Hepatocyte (in vitro differentiated cells): Measurements from ENCODE around the gene MFN2. TPM values are rescaled to one million over a fixed set of nuclear protein-coding genes. Genes with fewer than 3 reads are reported as not detected.
"Not testable (repeated sequence)": the region's sequence is repeated elsewhere in the genome, so short reads cannot be mapped to it uniquely, and the experiment has no call there.

Experiments
- DNase-seq: peaks from one replicate; pipeline ENCODE4 v3.0.0-alpha.2; 2016; ENCODE audit warnings: low spot score
- H2AFZ ChIP-seq: fragments of 200-600 bp; sonication (generic); 2 replicates; pipeline ENCODE4 v1.6.0; 2016; ENCODE audit warnings: antibody characterized with exemption, mild to moderate bottlenecking
- H3K27ac ChIP-seq: fragments of 200-600 bp; sonication (generic); 2 replicates; pipeline ENCODE4 v1.5.1; 2016; ENCODE audit warnings: mild to moderate bottlenecking
- H3K27me3 ChIP-seq: fragments of 200-600 bp; sonication (generic); 2 replicates; pipeline ENCODE4 v1.6.1; 2016
- H3K36me3 ChIP-seq: fragments of 200-600 bp; sonication (generic); replicated peaks from 2 replicates; pipeline ENCODE4 v1.5.1; 2016; ENCODE audit warnings: low read depth; ENCODE audit not compliant: insufficient read depth
- H3K4me1 ChIP-seq: fragments of 200-600 bp; sonication (generic); 2 replicates; pipeline ENCODE4 v1.5.1; 2016; ENCODE audit warnings: mild to moderate bottlenecking, moderate library complexity; ENCODE audit not compliant: insufficient read depth
- H3K4me2 ChIP-seq: fragments of 200-600 bp; sonication (generic); 2 replicates; pipeline ENCODE4 v1.6.0; 2016
- H3K4me3 ChIP-seq: fragments of 200-600 bp; sonication (generic); 2 replicates; pipeline ENCODE4 v1.5.1; 2016; ENCODE audit warnings: mild to moderate bottlenecking
- H3K79me2 ChIP-seq: fragments of 200-600 bp; sonication (generic); 2 replicates; pipeline ENCODE4 v1.6.0; 2017; ENCODE audit warnings: mild to moderate bottlenecking
- H3K9me2 ChIP-seq: fragments of 200-600 bp; sonication (generic); replicated peaks from 2 replicates; pipeline ENCODE4 v1.6.0; 2017; ENCODE audit warnings: mild to moderate bottlenecking; ENCODE audit not compliant: insufficient read depth
- H3K9me3 ChIP-seq: fragments of 200-600 bp; sonication (generic); 2 replicates; pipeline ENCODE4 v1.5.1; 2016; ENCODE audit warnings: low read depth, mild to moderate bottlenecking
- H4K20me1 ChIP-seq: fragments of 200-600 bp; sonication (generic); 2 replicates; pipeline ENCODE4 v1.6.0; 2016; ENCODE audit warnings: mild to moderate bottlenecking; ENCODE audit not compliant: insufficient read depth, poor library complexity, severe bottlenecking
- CTCF ChIP-seq: fragments of 200-600 bp; sonication (generic); IDR thresholded peaks from 2 replicates; pipeline ENCODE4 v1.5.1; 2016; ENCODE audit warnings: antibody characterized with exemption, mild to moderate bottlenecking; ENCODE audit not compliant: poor library complexity
- EZH2 ChIP-seq: fragments of 200-600 bp; sonication (generic); IDR thresholded peaks from 2 replicates; pipeline ENCODE4 v1.6.1; 2016; ENCODE audit warnings: antibody characterized with exemption, mild to moderate bottlenecking, borderline replicate concordance
- EZH2phosphoT487 ChIP-seq: fragments of 200-600 bp; sonication (generic); IDR thresholded peaks from one replicate; pipeline ENCODE4 v1.6.1; 2018; ENCODE audit warnings: antibody characterized with exemption, mild to moderate bottlenecking, low read depth, moderate library complexity; ENCODE audit not compliant: unreplicated experiment, severe bottlenecking
- WGBS: methylation state at CpG from one replicate; pipeline ENCODE4 v1.1.6; 2016; ENCODE audit warnings: low lambda C conversion rate; ENCODE audit errors: missing lambda C conversion rate; 5-methylcytosine and 5-hydroxymethylcytosine counted together
- polyA plus RNA-seq: library from polyadenylated mRNA; unstranded; fragments of >200 nt; fragmentation: Nextera tagmentation; extraction: Ambion mirVana; gene quantifications from 2 replicates; pipeline ENCODE4 v1.2.1, GENCODE V29; 2016
- total RNA-seq: library from RNA; depleted of rRNA; stranded (reverse); fragments of >200 nt; gene quantifications from 2 replicates; pipeline ENCODE4 v1.2.3, GENCODE V29; 2014

Gene MFN2
- total and polyA plus RNA-seq, 2 experiments from 2014 or later: 43.1 to 54.3 TPM

- WGBS: 43% methylated on average over 2 of the region's 2 CpGs
- Histone ChIP-seq H3K9me2 (no peaks in the 10 kb centered on the region), H3K4me2 (peak overlapping the region; percentile 87), H3K79me2 (peaks cover 18% of the 10 kb centered on the region), H3K9me3 (no peaks in the 10 kb centered on the region), H3K4me3 (peak overlapping the region; percentile 73), H3K27me3 (no peaks in the 10 kb centered on the region), H4K20me1 (no peaks in the 10 kb centered on the region), H3K4me1 (peaks cover 7% of the 10 kb centered on the region), H3K36me3 (no peaks in the 10 kb centered on the region), H2AFZ (peak overlapping the region; percentile 94), H3K27ac (peak overlapping the region; percentile 89)
- DNase-seq: no peak
- no peak for TF ChIP-seq EZH2phosphoT487
These were observed 45.2 kb upstream of the MFN2 start for GRCh38 chr1:11935057-11935412.

DNA sequence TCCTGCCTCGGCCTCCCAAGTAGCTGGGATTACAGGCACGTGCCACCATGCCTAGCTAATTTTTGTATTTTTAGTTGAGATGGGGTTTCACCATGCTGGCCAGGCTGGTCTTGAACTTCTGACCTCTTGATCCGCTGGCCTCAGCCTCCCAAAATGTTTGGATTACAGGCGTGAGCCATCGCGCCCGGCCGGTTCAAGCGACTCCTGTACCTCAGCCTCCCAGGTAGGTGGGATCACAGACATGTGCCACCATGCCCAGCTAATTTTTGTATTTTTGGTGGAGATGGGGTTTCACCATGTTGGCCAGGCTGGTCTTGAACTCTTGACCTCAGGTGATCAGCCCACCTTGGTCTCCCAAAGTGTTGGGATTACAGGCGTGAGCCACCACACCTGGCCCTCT is 44.5 kb upstream of the MFN2 start:
- not testable (repeated sequence) for DNase-seq, H4K20me1 ChIP-seq, H3K27me3 ChIP-seq, H3K4me3 ChIP-seq, H3K4me1 ChIP-seq, H3K9me3 ChIP-seq, H3K9me2 ChIP-seq, H3K27ac ChIP-seq, H2AFZ ChIP-seq, H3K36me3 ChIP-seq
- H3K4me2 ChIP-seq: peak overlapping the region; percentile 87
- H3K79me2 ChIP-seq: peaks cover 22% of the 10 kb centered on the region
- WGBS: 89% methylated on average over 10 of the region's 10 CpGs

- Histone ChIP-seq H3K4me2 (no peak overlapping the region), H2AFZ (no peak overlapping the region), H3K4me3 (no peak overlapping the region), H3K79me2 (peaks cover 22% of the 10 kb centered on the region), H3K4me1 (peaks cover 7% of the 10 kb centered on the region), H3K9me2 (no peaks in the 10 kb centered on the region), H3K27ac (no peak overlapping the region), H3K36me3 (no peaks in the 10 kb centered on the region), H3K27me3 (no peaks in the 10 kb centered on the region), H4K20me1 (no peaks in the 10 kb centered on the region), H3K9me3 (no peaks in the 10 kb centered on the region)
- WGBS: 76% methylated on average over 15 of the region's 15 CpGs
- TF ChIP-seq EZH2phosphoT487: no peak
- TF ChIP-seq CTCF: no peak
- no peak for TF ChIP-seq EZH2
- no peak for DNase-seq
These were observed 41.3 kb upstream of the MFN2 start for GRCh38 chr1:11938722-11939526.

- WGBS: 97% methylated on average over 7 of the region's 7 CpGs
- H3K4me2 ChIP-seq, H3K27me3 ChIP-seq, DNase-seq, H4K20me1 ChIP-seq, H3K4me3 ChIP-seq, H3K36me3 ChIP-seq, H3K27ac ChIP-seq, H2AFZ ChIP-seq, H3K9me3 ChIP-seq, H3K9me2 ChIP-seq: not testable (repeated sequence)
- Histone ChIP-seq H3K4me1 (peaks cover 14% of the 10 kb centered on the region), H3K79me2 (peaks cover 22% of the 10 kb centered on the region)
These were observed 40.5 kb upstream of the MFN2 start for GRCh38 chr1:11939794-11940193.

- peaks cover 16% of the 10 kb centered on the region for H3K79me2 ChIP-seq
- peaks cover 18% of the 10 kb centered on the region for H3K4me1 ChIP-seq
- 77% methylated on average over 9 of the region's 9 CpGs for WGBS
- H3K9me3 ChIP-seq: no peaks in the 10 kb centered on the region
- H3K9me2 ChIP-seq: no peaks in the 10 kb centered on the region
- H3K4me2 ChIP-seq: no peak overlapping the region
- no peak overlapping the region for H2AFZ ChIP-seq
- DNase-seq: peak; percentile 38
- no peak overlapping the region for H3K27ac ChIP-seq
- H3K27me3 ChIP-seq: no peaks in the 10 kb centered on the region
- no peaks in the 10 kb centered on the region for H4K20me1 ChIP-seq
- no peak overlapping the region for H3K4me3 ChIP-seq
- no peak for TF ChIP-seq EZH2
- TF ChIP-seq CTCF: no peak
- TF ChIP-seq EZH2phosphoT487: no peak
- no peaks in the 10 kb centered on the region for H3K36me3 ChIP-seq
These were observed 39.9 kb upstream of the MFN2 start for GRCh38 chr1:11940260-11940921.
